Gastroesophageal sphincter (tissue), 3 donors: Measurements from ENCODE around the gene PTPRN2.

Source experiments
- CTCF ChIP-seq, 4 experiments: fragments of 200-600 bp in 2 of 4; fragments of 450-650 bp in 2 of 4; sonication (generic) in 1 of 4; IDR thresholded peaks; one replicate each; pipeline ENCODE4 v1.5.1; 2017 to 2019; ENCODE audit warnings: antibody characterized with exemption in 4 of 4, mild to moderate bottlenecking in 2 of 4, moderate library complexity in 2 of 4
- EP300 ChIP-seq: sonication (generic); formaldehyde crosslinking; IDR thresholded peaks from one replicate; pipeline ENCODE4 v1.6.1; 2017; ENCODE audit warnings: antibody characterized with exemption, mild to moderate bottlenecking

- TF ChIP-seq CTCF (IDR thresholded peaks at IDR 0.05) (no peak), EP300 (no peak)
Observed at GRCh38 chr7:158396982-158397862, 190.4 kb downstream of the PTPRN2 start.
